HG02840 (cell line): ENCODE measurements around the gene CMTM8.

Experiments
- ATAC-seq: cut with Tn5 transposase; IDR thresholded peaks from one replicate; pipeline ENCODE4 v1.9.1; 2021; ENCODE audit warnings: mild to moderate bottlenecking, moderate library complexity, moderate number of reproducible peaks; ENCODE audit not compliant: unreplicated experiment, low FRiP score

CMTM8 gene

DNA sequence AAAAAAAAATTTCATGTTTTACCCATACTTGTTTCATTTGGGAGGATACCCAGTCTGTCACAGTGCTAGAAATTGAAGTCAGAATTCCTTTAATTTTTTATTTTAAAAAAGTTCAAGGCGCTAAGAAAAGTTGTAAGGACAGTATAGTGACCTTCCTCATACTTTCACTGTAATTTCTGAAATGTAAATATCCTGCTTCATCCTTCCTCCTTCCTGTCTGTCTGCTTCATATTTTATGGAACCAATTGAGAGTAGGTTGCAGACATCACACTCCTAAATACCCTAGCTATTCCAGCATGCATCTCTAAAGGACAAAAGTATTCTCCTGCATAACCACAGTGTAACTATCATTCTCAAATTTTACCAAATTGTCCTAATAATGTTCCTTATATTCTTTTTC, 35.8 kb downstream of the CMTM8 start:
- ATAC-seq, result no peak

DNA sequence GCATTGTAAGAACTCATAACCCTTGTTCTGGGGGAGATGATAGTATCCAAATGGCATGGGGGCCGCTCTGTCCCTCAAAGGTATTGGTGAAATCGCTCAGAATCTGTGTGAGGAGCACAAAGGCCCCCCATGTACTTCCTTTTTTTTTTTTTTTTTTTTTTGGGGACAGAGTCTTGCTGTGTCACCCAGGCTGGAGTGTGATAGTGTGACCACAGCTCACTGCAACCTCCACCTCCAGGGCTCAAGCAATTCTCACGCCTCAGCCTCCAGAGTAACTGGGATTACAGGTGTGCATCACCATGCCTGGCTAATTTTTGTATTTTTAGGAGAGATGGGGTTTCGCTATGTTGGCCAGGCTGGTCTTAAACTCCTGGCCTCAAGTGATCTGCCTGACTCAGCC, 37.0 kb downstream of the CMTM8 start:
- ATAC-seq, result no peak

DNA sequence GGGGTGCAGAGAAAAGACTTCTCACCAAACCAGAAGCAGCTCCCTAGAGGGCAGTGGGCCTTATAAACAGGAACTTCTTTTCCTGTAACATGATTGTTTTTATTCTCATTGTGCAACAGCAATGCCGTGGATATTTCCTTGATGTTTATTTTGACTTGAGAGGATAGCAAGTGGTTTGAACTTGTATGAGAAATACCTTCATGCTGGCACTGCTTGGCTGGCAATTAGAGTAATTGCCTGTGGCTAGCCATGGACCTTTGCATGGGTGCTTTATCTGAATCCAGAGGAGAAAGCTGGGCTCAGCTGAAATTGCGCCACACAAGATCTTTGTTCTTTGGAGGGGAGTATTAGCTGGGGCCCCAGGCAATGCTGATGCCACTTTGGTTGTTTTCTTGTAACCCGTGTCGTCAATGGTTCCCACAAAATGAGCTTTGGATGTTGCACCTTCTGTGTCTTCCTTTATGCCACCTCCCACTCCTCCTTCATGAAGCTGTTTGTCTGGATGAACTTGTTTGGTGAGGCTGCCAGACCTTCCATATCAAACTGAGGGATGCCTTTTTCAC, 37.9 kb downstream of the CMTM8 start:
- ATAC-seq, result no peak

DNA sequence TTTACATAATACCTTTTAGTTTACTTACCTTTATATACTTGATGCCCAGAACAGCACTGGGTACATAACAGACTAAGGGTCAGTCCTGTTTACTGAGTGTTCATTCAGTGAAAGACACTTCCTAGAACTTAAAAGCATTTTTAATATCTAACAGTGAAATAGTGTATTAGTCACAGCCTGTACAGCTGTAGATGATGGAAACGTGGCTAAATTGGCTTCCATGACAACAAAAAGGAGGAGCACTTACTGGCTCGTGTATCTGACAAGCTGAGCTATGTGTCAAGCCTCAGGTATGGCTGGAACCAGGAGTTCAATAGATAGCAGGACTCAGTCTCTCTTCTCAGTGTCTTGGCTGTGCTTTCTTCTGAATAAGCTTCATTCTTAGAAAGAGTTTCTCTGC, 40.2 kb downstream of the CMTM8 start:
- ATAC-seq, result no peak

DNA sequence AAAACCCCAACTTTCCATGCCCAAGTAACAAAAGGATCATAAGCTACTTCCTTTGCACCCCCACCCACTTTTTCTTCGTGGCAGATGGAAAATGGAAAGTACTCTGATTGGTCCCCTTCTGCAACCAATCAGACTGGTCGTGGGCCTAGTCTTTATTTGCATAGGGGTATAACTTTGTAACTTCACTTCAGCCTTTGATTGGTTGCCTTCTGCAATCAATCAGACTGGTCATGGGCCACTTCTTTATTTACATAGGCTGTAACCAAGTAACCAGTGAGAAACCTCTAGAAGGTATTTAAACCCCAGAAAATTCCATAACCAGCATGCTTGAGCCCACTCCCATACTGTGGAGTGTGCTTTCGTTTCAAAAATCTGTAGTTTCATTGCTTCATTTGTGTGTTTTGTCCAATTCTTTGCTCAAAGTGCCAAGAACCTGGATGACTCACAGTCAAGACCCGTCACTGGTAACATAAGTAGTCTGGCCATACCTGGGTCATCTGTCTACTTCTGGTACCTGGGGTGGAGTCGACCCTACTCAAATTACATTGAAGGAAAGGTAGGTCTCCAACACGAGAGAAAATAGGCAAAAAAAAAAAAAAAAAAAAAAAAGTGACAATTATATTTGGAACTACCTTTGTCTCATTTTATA, 41.9 kb downstream of the CMTM8 start:
- ATAC-seq, result no peak

DNA sequence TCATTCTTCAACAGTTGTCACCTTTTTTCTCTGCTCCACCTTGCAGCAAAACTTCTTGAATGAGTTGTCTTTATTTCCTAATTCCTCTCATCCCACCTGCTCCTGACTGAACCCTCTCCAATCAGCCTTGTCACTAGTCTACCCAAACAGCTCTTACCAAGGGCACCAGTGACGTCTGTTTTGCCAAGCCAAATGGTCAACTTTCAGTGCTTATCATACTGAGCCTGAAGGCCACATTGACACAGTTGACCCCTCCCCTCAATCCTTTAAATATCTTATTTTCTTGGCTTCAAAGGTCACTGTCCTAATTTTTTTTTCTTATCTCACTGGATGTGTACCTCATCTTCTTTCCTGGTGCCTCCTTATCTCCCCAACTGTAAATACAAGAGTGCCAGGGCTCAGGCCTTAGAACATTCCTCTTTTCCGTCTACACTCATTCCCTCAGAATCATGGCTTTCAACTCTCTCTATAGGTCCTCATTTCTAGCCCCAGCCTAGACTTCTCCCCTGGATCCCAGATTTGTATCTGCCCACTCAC, 43.2 kb downstream of the CMTM8 start:
- ATAC-seq, result no peak

DNA sequence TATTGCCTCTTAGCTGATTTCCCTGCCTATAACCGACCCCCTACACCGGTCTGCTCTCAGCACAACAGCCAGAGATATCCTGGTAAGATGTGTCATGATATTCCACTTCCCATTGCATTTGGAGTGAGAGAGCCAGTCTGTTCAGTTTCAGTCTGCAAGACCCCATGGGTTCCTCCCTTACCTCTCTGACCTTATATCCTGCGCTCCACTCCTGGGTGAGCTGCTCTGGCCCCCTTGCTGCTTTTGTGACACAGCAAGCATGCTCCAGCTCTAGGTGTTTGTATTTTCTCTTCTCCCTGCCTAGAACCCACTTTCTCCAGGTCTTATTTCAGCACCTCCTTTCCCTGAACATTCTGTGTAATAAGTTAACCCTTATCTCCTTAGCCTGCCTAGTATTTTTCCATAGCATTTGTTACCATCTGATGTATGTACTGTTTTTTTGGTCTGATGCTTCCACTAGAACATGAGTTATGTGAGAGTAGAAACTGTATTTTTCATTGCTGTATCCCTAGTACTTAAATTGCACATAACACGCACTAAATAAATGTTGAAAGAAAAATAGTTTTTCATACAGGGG, 44.2 kb downstream of the CMTM8 start:
- no peak for ATAC-seq

DNA sequence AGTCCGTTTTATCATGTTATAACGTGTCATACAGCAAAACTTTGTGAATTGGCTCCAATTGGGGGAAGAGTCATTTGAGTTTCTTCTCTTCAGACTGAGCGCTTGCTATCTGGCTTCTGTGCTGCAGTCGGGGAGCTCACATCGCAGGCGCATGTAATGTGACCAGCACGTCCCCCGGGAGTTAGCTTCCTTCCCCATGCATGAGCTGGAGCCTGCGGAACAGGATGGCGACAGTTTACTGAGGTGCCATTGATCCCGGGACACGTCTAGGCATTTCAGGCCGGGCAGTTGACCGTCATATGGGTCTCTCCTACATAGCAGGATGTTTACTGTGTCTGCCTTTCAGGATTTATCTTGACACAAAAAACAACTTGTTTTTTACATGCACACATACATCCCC, 44.8 kb downstream of the CMTM8 start:
- ATAC-seq, result no peak

DNA sequence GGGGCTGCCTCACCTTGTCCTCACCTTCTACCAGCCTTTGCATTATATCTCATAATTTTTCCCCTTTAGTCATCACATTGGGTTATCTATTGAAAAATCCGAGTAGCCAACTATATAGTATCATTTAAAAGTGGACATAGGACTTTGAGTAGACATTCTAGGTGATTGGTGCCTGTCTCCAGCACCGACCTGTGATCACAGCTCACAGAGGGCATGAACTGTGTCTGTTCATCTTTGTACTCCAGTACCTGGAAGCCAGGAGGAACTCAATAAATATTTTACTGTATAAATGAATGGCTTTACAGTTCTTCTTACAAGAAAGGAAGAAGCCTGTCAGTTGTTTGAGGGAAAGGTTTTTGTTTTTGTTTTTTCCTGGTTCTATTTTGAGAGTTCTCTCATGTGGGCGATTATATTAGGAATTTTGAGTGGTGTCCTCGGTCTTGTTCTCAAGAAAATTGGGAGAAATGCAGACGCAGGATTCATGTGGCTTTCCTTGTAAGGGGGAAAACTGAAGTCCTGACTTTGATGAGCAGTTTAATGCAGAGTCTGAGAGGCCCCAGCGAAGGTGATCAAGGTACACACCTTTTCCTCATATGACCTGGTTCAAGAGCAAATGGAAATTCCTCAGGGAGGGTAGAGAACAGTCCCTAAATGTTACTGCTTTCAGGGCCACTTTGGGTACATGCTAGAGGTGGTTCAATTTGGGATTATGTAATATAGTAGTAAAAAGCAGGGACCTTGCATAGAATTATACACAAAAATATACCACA, 46.1 kb downstream of the CMTM8 start:
- no peak for ATAC-seq

DNA sequence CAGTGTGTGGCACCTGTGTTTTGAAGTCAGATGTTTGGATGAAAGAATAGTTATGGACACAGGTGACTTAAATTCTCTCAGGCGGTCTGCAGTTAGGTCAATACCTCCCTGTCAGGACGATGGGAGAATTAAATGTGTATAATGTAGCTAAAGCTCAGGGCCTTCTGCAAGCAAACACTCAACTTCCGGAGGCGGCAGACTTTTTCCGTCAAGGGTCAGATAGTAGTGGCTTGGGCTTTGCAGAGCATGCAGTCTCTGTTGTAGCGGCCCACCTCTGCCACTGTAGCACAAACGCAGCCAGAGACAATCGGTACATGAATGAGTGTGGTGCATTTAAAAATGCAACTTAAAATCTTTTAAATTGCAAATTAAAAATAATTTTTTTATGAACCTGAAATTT, 47.4 kb downstream of the CMTM8 start:
- no peak for ATAC-seq

DNA sequence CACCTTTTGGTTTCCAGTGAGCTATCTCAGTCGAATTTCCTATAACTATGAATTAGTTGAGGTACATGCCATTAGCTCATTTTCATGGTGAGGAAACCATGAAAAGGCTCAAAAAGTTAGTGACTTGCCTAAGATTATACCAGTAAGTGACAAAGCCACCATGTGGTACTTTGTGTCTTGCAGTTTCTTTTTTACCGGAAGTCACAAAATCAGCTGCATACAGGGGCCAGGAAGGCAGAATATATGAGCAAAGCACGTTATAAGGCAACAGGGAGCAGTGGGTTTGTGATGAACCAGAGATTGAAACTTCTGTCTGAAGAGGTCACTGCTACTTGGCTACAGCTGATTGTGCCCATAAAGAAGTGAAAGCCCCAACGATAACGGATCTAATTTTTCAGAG, 50.3 kb downstream of the CMTM8 start:
- ATAC-seq, result no peak

DNA sequence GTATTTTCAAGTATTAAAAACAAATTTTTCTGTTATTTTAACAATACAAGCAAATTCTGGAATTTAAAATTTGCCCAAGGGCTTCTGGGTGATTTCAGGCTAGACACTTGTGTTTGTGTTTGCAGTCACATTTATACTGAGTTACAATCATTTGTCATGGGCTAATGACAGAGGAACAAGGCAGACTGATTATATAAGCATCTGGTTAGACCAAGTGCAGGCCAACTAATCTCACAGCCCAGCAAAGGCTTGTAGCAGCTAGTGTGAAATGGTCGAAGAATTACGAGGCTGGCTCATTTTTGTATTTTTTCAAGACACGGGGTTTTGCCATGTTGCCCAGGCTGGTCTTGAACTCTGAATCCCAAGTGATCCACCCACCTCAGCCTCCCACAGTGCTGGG, 52.1 kb downstream of the CMTM8 start:
- no peak for ATAC-seq

DNA sequence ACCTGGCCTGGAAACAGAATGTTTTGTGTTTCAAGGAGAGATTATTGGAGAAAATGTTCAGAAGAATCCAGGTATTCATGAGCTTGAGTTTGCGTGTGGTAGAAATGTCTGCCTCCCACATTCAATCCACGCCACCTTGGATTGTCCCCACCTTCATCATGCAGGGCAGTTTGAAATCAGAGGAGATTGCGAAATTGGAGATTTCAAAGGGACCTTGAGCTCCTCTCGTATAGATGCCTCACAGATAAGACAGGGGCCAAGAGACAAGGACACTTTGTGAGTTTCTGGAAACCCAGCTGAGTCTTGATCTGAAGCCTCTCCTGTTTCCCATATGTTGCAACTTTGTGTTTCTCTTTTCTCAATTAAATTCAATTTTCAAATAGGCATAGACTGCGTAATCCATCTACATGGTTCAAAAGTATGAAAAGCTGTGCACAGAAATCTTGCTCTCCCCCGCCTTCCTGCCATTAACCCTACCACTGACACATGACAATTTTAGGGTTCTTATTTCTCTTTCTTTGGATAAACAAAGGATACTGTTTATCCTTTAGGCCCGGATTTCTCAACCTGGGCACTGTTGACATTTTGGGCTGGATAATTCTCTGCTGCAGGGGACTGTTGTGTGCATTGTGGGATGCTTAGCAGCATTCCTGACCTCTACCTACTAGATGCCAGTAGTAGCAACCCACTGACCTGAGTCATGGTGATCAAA, 53.8 kb downstream of the CMTM8 start:
- no peak for ATAC-seq

DNA sequence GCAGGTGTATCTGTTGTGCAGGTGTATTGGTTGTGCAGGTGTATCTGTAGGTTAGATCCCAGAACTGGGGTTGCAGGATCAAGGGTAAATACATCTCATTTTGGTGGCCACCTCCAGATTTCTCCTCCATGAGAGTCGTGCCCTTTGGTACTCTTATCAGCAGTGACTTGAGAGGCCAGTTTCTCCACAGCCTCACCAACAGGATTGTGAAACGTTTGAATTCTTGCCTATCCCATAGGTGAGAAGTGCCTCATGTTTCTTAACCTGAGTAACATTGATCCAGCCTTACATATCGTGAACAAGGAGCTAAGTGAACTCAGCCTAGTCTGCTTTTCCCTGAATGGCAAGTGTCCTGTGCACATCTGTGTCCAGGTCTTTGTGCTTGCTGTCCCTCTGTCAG, 55.4 kb downstream of the CMTM8 start:
- no peak for ATAC-seq

DNA sequence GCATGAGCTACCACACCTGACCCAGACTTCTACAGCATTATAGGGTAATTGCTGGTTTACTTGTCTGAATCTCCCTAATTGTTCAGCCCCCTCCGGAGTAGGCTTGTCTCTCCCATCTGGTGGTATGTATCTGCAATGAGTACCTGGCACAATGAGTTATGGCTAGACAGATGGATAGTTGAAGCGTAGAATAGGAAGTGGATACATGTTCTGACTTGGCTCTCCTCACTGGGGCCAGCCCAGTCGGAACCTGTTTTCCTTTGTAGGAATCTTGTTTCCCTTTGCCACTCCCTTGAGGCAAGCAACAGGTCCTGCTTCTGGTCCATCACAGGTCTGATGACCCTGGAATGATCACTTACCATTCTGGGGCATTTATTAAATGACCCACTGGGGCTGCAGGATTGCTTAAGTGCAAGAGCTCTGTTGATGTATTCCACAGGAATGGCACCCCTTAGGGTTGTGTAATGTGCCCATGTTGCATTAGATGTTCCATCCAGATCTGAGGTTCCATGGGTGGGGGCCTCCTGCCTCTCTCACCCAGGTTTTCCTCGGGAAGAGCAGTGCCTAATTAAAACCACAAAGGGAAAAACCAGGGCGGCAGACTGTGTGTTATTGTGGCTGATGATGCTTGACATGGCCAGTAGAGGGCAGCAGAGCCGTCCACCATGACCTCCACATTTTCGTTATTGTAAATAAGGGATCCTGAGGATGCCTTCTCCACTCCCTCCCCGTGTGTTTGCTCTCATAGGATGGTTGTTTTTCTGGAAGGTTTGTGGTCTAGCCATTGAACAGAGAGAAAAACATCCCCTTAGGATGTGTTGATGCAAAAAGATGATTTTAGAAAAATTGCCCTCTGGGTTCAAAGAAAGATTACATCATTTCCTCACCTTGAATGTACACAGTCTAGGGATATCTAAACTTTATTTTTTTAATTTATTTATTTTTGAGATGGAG, 58.0 kb downstream of the CMTM8 start:
- ATAC-seq, result no peak

DNA sequence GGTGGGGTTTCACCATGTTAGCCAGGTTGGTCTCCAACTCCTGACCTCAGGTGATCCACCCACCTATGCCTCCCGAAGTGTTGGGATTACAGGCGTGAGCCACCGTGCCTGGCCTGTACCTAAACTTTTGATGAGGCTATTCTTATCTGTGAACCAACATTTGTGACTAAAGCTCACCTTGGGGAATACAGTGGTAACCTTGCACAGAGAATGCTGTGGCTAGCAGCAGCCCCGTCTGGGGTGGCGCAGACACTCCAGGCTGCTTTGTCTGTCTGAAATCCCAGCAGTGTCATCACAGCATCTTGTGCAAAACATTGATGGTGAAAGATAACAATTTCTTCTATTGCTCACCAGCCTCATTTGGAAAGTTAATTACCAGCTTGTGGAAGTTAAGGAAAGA, 58.9 kb downstream of the CMTM8 start:
- no peak for ATAC-seq

DNA sequence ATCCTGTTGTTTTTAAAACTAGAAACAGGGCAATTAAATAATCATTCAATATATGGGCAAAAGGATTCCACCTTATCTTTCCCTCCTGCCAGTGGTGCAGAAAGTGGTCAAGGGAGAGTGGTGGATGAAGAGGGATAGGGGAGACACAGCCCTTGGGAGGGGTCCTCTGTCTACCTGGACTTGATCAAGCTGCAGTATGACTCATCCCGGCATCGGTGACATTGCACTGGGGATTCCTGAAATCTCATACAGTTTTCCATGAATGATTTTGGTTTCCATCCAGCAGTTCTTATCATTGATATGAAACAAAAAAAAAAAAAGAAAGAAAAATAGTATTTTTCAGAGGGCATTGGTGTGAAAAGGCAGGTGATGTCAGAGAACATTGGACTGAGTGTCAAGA, 62.9 kb downstream of the CMTM8 start:
- no peak for ATAC-seq

DNA sequence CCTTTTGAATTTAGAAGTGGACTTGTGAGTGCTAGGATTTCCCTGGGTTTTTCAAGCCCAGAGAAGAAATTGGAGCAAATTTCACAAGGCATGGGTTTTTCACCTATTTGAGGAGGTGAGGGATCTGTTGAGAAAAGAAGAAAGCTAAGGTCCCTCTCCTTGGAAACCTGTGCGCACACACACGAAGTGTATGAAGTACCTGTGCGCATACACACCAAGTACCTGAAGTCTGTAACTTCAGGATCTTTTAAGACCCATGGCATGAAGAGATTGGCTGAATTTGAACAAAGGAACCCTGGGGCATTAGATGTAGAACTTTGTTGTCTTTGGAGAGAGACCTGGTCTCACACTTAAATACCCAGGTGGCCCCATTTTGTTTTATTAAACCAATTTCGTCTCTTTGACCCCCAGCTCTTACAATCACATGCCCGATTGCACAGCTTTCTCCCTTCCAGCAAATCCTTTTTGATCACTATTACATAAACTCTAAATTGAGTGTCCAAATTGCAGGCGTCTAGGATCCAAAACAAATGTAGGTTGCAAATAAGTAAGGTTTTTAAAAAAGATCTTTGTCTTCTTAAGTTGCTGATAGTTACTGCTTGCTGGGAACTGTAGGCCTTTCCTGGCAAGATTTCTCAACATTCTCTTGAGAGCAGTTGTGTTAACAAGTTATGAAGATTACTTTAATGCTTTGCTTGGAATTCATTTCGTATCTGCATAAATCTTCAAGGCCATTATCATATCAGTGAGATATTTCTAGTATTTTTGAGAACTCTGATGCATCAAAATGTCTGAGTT, 64.3 kb downstream of the CMTM8 start:
- ATAC-seq, result no peak

DNA sequence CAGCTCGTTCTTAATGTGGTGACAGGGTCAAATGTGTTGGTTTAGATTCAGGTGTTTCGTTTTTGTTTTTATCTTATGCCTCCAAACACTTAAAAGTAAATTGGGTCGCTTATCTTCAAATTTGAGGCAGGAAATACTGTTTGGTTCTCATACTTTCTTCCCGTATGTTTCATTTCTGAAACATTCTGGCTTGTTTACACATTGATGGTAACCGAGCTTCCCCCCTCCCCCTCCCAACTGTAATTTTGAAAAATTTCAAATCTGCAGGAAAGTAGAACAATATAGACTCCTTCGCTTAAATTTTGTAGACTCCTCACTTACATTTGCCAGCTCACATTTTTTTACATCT, 64.9 kb downstream of the CMTM8 start:
- ATAC-seq, result no peak
